GM18909 (cell line): ENCODE results near the gene STAMBP.
"Not testable (repeated sequence)": the region's sequence is repeated elsewhere in the genome, so short reads cannot be mapped to it uniquely, and the experiment has no call there.

Experiments
- ATAC-seq: cut with Tn5 transposase; IDR thresholded peaks from one replicate; pipeline ENCODE4 v1.9.1; 2021; ENCODE audit warnings: mild to moderate bottlenecking; ENCODE audit not compliant: unreplicated experiment, poor library complexity

STAMBP gene

DNA sequence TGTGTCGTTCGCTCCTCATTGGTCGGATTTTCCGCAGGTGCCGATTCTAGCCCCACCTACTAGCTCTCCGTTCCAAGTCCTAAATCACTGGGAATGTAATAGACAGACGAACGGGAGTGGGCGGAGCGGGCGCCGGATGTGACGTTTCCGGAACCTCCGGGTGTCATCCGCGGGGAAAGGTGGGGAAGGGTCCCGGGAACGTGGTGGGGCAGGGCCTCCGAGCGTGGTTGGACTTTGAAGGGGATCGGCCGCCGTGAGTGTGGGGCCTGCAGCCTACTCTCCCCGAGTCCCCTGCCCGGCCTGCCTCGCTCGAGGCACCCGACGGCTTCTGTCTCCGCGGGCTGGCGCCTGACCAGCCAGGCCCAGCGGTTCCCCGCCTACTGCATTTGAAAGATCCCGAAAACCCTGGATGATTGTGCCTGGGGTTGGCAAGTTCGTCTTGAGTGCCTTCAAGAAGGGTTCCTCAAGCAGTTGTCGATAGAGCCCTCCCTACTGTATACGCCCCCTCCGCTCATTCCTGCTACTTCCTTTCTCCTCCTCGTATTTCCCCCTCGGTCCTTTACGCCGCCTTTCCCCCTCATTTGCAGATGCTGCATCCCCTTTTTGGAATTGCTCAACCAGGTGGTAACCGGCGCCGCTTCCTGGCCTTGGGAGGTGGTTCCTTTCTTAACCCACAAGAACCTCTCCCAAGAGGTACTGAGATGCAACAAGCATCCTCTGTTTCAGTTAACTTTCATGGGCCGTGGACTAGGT is at the start of gene STAMBP:
TSS of gene STAMBP (plus strand) at position 144 of the 753 bp plus-strand sequence. CDS start 1,896 bp downstream, outside the sequence.
- ATAC-seq: peak; percentile 84

DNA sequence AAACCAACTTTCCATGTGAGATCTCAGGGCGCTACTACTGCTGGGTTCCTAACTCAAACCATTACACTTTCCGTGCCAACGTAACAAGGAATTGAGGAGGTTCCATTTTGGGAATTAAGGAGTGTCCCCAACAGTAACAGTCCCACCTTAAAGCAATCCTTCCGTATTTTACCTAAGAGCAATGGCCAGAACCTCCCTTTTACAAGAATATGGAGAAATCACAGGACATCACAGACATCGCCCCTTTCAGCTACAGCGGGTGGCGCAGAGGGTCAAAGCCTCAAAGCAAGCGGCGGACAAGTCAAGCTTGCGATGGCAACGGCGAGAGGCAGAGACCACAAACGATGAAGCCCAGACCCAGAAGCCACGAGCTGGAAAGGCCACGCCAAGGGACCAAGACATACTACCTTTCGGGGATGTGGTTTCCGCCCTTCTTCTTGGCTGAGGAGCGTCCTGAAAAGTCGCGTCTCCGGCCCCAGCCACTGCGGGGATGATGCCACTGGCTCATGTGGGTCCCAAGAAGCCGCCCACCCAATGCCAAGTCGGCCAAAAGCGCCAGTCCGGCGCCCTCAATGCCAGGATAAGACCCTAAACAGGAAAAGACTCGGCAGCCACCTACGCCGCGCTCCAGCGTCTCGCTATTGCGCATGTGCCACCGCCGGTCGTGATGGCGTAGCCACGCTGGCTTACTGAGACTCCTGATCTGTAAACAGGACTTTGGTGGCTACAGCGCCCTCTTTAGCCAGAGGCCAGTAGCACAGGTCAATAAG is 49.1 kb upstream of the STAMBP start, which contains the start of gene DUSP11:
TSS of gene DUSP11 (minus strand) at position 637 of the 770 bp plus-strand sequence. CDS start at position 508, 129 bp downstream.
- peak; percentile 99 for ATAC-seq

DNA sequence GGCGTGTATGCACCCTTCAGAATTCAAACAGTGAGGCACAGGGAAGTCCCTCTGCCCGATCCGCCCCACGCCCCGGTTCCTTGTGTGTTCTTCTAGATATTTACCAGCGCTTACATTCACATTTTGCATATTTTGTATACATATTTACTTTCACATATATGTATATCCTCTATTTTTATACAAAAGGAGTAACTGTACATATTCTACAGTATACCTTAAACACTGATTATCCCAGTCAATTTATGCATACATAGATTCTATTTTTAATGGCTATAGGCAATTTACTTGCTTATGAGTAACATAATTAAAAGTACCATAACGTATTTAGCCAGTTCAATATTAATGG is 48.6 kb upstream of the STAMBP start:
- no peak for ATAC-seq

DNA sequence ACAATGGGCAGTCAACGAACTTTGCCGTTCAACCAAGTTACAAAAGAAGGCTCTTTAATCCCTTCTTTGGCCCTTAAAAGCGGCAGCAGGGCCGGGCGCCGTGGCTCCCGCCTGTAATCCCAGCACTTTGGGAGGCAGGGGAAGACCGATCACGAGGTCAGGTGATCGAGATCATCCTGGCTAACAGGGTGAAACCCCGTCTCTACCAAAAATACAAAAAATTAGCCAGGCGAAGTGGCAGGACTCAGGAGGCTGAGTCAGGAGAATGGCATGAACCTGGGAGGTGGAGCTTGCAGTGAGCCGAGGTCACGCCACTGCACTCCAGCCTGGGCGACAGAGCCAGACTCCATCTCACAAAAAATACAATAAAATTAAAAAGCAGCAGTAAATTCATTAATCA is 45.4 kb upstream of the STAMBP start:
- not testable (repeated sequence) for ATAC-seq

DNA sequence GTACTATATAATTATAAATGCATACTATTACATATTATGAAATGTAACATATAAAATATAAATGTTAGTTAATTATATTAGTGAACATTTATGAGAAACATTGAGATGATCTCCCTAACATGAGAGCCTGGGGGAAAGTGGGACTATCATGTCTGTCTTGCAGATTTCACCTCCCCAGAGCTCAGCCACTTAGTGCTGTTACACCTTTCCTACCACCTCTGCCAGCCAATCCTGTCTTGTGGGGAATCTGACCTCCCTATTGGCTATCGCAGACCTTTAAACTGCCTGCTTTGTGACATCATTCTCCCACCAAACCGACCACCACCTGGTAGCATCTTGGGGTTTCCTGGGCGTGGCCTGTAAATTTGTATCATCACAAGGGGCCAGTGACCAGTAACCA is 44.9 kb upstream of the STAMBP start, which contains the start of gene C2orf78:
TSS of gene C2orf78 (plus strand) at position 301 of the 400 bp plus-strand sequence. CDS start 127 bp downstream, outside the sequence.
- ATAC-seq: not testable (repeated sequence)

DNA sequence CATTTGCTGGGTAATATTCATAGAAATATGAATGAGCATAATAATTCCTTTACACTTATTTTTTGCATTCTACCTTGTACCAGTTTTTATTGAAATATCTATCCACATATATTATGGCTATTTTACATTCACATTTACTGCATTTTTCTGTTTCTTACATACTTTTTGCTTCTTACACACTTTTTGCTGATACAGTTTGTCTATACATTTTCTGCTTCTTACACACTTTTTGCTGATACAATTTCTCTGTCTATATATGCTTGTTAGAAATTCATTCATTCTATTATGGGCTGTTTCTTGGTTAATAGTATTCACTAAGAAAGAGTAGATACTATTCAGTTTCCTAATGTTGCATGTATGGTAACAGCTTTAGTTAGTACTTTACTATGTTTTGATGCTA is 16.9 kb upstream of the STAMBP start:
- no peak for ATAC-seq

DNA sequence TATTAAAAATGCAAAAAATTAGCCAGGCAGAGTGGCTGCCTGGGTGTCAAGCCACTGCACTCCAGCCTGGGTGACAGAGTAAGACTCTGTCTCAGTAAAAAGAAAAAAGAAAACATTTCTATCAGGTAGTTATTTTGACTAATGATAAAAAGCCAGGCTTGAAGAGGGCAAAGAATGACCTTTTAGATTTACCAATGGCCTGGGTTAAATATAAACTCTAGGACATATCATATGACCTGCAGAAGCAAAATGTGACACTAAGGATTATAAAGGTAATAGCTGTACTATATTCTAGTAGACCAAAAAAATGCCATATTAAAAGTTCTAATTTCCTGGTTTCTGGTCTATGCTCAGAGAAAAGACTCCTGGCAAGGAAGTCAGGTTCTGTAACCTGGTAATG is 16.1 kb upstream of the STAMBP start:
- no peak for ATAC-seq

DNA sequence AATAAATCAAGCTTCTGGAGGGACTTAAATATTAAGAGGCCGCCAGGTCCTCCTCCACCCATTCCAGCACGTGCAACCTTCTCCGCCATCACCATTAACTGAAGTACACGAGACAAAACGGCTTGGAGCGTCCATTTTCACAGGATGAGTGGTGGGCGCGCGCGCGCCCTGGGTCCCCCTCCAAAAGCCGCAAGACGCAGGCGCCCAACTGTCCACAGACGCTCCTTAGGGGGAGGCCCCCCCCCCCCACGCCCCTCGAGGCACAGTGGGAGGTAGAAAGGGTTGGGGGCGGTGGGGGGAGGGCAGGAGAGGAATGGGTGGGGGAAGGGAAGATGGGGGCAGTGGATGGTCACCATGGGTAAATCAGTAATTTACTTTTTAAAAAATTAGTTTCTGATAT is 10.5 kb upstream of the STAMBP start:
- no peak for ATAC-seq

DNA sequence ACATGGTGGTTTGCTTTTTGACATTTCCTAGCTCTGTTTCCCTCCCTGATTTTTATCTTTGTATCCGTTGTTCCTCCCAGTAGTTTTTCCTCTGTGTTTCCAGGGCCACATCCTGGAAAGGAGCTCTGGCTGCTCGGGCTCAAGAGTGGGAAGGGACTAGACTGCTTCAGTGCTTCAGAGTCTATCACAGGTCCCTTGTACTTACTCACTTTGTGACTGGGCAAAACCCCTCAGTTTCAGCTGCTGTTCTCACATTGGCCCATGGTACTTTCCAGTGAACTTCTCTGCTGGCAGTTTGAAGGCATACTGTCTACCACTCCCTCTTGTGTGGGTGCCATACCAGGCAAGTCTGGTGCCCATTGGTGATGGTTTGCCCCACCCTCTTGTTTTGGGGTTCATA is 7.5 kb upstream of the STAMBP start:
- ATAC-seq: peak; percentile 77

DNA sequence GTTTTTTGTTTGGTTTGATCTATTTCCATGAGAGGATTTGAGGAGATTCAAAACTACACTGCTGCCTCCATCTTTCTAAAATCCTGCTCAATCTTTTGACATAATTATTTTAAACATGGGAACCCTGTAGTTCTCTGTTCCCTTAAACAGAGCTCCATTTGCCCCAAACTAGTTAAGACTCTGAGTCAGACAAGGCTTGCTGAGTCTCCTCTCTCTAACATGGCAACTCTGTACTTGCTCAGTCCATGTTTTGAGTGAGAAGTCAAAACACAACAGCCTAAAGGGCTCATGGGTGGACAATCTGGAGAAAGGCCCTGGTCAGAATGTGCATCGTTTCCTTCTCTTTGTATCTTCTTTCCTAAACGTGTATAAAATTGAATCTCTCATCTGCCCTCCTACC is 7.1 kb upstream of the STAMBP start:
- ATAC-seq: no peak

DNA sequence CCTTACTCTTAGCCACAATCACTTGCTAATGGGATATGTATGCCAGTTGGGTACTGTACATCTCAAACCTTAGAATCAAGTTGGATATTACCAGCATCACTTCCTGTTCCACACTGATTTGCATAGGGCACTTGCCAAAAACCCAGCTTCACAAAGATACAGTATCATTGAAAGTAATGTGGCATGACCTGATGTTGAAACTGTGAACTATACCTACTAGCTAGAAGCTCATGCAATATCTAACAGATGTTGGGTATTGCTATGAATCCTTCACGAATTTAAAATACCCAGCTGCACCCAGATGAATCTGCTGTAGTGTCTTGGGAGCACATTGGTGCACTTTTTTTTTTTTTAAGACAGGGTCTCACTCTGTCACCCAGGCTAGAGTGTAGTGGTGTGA is 6.5 kb upstream of the STAMBP start:
- ATAC-seq: peak; percentile 79

DNA sequence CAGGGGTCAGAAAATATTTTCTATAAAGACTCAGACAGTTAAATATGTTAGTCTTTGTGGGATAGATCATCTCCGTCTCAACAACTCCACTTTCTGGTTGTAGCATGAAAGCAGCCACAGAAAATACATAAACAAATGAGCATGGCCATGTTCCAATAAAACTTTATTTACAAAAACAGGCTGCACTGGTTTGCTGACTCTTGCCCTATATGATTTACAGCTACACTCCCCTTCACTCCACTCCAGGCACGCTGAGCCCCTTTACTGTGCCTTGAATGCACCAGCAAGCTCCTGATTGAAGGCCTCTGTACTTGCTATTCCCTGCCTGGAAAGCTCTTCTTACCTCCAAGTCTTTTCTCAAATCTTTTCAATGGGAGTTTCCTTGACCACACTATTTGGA is 5.8 kb upstream of the STAMBP start:
- ATAC-seq: no peak

DNA sequence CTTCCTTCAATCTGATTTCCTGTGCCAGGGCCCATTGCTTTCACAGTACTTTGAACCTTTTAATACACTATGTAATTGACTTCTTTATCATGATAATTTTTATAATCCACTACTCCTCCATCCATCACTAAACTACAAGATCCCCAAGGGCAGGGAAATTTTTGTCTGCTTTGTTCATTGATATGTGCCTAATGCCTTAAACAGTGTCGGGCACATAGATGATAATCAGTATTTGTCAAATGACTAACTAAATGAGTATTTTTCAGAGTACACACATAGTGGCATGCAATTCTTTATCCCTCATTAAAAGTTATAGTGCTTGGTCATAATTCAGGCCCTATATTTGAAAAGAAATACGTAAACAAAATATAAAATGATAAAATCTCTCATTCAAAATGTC is 5.3 kb upstream of the STAMBP start:
- no peak for ATAC-seq

DNA sequence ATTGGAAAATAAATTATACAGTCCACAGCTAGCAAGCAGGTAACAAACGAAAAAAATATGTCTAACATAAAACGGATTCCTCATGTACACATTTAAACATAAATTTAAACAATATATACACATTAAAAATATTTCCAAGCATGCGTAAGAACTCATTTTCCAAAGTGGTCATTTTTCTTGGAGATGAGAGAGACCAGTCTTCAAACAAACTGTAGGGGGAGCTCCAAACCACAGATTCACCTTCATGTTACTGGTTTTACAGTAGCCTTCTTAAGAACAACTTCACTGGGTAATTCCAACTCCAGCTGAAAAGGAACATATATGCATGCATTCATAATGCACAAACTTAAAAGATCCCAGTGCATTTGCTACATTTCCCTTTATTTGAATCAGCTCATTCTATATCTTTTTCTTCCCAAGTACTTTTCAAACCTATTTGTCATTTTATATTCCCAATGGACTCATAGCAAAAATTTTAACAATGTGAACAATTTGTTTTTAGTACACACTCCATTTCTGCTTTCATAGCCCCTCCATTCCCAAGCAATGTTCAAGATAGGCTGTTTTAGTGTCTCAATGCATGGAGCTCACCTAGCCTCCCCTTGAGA is 4.7 kb upstream of the STAMBP start:
- no peak for ATAC-seq

DNA sequence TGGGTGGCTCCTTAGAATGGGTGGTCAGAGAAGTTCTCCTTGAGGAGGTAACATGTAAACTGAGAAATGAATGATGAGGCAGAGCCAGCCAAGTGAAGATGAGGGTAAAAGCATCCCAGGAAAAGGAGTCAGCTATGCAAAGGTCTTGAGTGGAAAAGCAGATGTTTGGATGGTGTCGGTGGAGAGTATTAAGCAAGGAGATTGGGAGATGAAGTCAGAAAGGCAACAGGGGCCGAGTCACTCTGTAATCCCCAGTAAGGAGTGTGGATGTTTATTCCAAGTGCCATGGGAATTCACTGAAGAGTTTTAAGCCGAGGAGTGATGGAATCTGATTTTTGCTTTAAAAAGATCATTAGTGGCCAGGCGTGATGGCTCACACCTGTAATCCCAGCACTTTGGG is 3.4 kb upstream of the STAMBP start:
- ATAC-seq: no peak

DNA sequence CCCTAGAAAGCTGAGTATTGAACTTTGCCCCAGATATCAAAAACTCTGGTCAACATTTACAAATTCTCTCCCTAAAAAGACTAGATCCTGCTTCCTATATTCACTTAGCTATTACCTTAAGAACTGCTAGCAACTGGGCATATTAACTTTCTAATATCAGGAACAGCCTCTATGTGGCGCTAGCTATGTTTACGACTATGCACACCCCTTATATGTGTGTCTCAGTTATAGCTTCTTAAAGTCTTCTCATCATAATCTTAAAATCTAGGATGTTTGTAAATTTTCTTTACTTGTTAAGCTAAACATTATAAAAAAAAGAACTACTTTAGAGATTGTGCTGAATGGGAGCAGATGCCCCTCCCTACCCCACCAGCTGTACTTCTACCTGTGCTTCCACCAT is 1.7 kb upstream of the STAMBP start:
- ATAC-seq: no peak

DNA sequence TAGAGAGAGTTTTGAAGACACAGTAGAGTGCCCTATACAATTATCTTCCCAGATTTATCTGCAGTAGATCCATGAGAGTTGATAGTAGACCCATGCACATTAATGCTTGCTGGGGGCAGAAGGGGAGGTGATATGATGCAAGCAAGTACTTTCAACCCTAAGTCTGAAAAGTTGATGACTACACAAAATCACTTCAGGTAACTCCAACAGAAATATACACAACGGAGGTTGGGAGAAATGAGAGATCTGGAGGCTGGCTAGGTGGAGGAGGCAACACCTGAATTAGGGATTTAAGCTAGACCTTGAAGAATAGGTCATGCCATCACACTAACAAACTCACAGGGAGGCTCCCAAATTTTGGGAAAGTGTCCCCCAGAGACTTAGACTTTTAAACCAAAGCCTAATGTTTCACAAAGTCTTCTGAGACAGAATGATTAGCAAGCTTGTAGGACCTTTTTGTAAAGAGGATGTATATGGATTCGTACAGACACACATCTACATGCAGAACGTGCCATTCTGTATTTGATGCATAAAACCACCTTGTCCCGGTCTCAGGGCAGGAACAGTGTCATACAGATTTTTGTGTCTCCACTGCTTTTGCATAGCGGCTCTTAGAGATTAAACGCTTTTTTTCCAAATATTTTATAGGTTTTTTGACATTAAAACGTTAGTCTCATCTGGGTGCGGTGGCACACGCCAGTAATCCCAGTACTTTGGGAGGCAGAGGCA is 937 bp upstream of the STAMBP start:
- ATAC-seq: no peak

DNA sequence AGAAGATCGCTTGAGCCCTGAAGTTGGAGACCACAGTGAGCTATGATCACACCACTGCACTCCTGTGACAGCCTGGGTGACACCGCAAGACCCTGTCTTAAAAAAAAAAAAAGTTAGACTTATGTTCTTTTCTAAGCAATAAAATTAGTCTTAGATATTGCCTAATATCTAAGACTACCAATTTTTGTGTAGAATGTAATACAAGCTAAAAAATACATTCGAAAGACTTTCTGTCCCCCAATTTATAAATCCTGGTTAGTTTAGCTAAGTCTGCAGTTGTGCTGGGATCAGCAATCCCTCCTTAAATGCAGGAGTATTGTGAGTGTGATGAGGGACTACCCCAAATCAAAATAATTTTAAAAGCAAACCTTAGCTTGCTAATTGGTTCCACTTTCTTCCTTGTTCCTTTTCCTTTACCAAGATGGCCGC is 358 bp upstream of the STAMBP start:
- ATAC-seq: no peak

DNA sequence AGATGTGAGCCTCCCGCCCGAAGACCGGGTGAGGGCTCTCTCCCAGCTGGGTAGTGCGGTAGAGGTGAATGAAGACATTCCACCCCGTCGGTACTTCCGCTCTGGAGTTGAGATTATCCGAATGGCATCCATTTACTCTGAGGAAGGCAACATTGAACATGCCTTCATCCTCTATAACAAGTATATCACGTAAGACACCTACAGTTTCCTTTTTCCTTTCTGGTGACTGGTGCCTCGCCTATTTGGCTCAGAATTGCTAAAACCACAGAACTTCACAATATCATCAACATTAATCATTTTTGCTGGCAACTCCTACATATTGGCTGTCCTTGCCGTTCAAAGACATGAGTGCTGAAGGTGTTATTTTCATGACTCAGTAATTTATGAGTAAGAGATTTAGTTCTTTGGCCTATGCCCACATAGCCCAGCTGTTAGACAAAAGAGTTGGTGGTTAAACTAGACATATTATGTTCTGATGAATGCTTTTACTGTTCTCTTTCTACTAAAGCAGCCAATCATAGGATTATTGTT is 2.2 kb downstream of the STAMBP start:
- ATAC-seq: no peak

DNA sequence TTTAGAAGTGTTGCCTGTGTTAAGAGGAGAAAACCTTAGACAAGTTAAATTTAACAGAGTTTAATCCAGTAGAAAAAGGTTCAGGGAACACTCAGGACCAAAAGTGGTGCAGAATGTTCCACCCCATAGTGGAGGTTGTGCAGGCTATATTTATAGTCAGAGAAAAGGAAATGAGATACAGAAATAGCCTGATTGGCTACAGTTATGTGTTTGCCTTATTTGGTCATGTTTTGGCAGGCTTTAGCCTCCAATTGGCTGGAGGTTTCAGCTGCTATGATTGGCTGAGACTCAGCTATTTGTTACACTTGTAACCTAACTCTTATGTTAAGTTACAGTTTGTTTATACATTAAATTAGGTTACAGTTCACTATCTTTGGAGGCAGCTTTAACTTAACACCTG is 4.2 kb downstream of the STAMBP start:
- no peak for ATAC-seq
